Testis (tissue), 2 donors: Measurements from ENCODE around the gene GMDS.

Experiments
- POLR2A ChIP-seq: fragments of 450-650 bp; IDR thresholded peaks from one replicate; pipeline ENCODE4 v1.6.1; 2017; ENCODE audit warnings: antibody characterized with exemption, mild to moderate bottlenecking, moderate library complexity
- TF ChIP-seq, protein P1 (sequence below), 3 experiments: fragments of 450-650 bp in 2 of 3; fragments of 200-600 bp in 1 of 3; sonication (generic) in 1 of 3; IDR thresholded peaks; one replicate each; pipeline ENCODE4 v1.5.1; 2016 to 2019; ENCODE audit warnings: antibody characterized with exemption in 3 of 3, mild to moderate bottlenecking in 2 of 3, moderate library complexity in 1 of 3

DNA sequence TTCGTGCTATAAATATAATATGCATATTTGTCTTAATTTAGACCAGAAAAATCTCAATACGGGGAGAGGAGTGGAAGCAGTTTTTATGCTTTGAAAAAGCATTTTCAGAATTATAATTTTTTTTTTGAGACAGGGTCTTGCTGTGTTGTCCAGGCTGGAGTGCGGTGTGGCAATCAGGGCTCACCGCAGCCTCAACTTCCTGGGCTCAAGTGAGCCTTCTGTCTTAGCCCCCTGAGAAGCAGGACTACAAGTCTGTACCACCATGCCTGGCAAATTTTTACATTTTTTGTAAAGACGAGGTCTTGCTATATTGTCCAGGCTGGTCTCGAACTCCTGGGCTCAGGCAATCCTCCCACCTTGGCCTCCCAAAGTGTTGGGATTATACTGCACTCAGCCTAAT lies 438.5 kb downstream of the GMDS start:
- TF ChIP-seq, protein P1, sequence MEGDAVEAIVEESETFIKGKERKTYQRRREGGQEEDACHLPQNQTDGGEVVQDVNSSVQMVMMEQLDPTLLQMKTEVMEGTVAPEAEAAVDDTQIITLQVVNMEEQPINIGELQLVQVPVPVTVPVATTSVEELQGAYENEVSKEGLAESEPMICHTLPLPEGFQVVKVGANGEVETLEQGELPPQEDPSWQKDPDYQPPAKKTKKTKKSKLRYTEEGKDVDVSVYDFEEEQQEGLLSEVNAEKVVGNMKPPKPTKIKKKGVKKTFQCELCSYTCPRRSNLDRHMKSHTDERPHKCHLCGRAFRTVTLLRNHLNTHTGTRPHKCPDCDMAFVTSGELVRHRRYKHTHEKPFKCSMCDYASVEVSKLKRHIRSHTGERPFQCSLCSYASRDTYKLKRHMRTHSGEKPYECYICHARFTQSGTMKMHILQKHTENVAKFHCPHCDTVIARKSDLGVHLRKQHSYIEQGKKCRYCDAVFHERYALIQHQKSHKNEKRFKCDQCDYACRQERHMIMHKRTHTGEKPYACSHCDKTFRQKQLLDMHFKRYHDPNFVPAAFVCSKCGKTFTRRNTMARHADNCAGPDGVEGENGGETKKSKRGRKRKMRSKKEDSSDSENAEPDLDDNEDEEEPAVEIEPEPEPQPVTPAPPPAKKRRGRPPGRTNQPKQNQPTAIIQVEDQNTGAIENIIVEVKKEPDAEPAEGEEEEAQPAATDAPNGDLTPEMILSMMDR (IDR thresholded peaks at IDR 0.05) = no peak
- TF ChIP-seq POLR2A = no peak
